H1 (cell line): ENCODE measurements around the gene MIPOL1. TPM values are rescaled to one million over a fixed set of nuclear protein-coding genes. Genes with fewer than 3 reads are reported as not detected.

ENCODE experiments used
- CTCF ChIA-PET: fragments of 300-600 bp; sonication (Branson Sonifier 250); formaldehyde crosslinking; loops from one replicate; lab custom pipeline; 2021; ENCODE audit not compliant: partially characterized antibody; lab: Charles Lee
- POLR2A ChIA-PET: fragments of 300-600 bp; sonication (Branson Sonifier 250); formaldehyde crosslinking; loops from one replicate; lab custom pipeline; 2021; ENCODE audit warnings: inconsistent platforms; ENCODE audit not compliant: partially characterized antibody; lab: Charles Lee
- DNase-seq, 2 experiments: peaks; one replicate each; pipeline versions ENCODE4 v3.0.0 to v3.0.0-alpha.2; 2010 to 2022; ENCODE audit warnings: low spot score in 2 of 2, low read depth in 1 of 2, mixed read lengths in 1 of 2
- FAIRE-seq: peaks from 2 replicates; lab custom pipeline; 2011; peaks lifted over from hg19 to GRCh38; lab: Jason Lieb, UNC
- H2AFZ ChIP-seq: 2 replicates; pipeline ENCODE4 v1.8.1; 2012; ENCODE audit warnings: low read length, inconsistent platforms
- H2AK5ac ChIP-seq: 2 replicates; pipeline ENCODE4 v1.6.1; 2013; ENCODE audit warnings: low read depth, low read length
- H2BK120ac ChIP-seq: replicated peaks from 2 replicates; pipeline ENCODE3; 2013; ENCODE audit warnings: low read depth, low read length, inconsistent platforms
- H2BK12ac ChIP-seq: 2 replicates; pipeline ENCODE4 v1.6.1; 2013; ENCODE audit warnings: low read depth, low read length
- H2BK15ac ChIP-seq: 2 replicates; pipeline ENCODE4 v1.6.1; 2013; ENCODE audit warnings: low read length
- H2BK20ac ChIP-seq: 2 replicates; pipeline ENCODE4 v1.6.1; 2013; ENCODE audit warnings: low read length
- H2BK5ac ChIP-seq: 2 replicates; pipeline ENCODE4 v1.6.1; 2013; ENCODE audit warnings: low read depth, low read length
- H3K14ac ChIP-seq: 2 replicates; pipeline ENCODE4 v1.6.1; 2013; ENCODE audit warnings: inconsistent platforms; ENCODE audit not compliant: insufficient read length
- H3K18ac ChIP-seq: 2 replicates; pipeline ENCODE4 v1.6.1; 2013; ENCODE audit warnings: low read length; ENCODE audit errors: extremely low read depth
- H3K23ac ChIP-seq: 2 replicates; pipeline ENCODE4 v1.6.1; 2013; ENCODE audit warnings: inconsistent platforms; ENCODE audit not compliant: insufficient read length
- H3K23me2 ChIP-seq: 2 replicates; pipeline ENCODE4 v1.6.1; 2013; ENCODE audit warnings: low read depth, low read length
- H3K27ac ChIP-seq: 2 replicates; pipeline ENCODE4 v1.6.1; 2011; ENCODE audit warnings: low read depth, low read length, inconsistent platforms
- H3K27me3 ChIP-seq, 4 experiments: replicated peaks in 1 of 4; 1 replicate in 1 of 4; 2 replicates in 3 of 4; pipeline versions ENCODE4 v1.6.1 to v1.8.1; 2011 to 2013; ENCODE audit warnings: low read length in 3 of 4, mild to moderate bottlenecking in 3 of 4, inconsistent platforms in 2 of 4, mixed read lengths in 2 of 4, moderate library complexity in 1 of 4; ENCODE audit not compliant: control insufficient read depth in 3 of 4, insufficient read depth in 3 of 4; ENCODE audit errors: extremely low read depth in 1 of 4
- H3K36me3 ChIP-seq, 4 experiments: 2 replicates each; pipeline versions ENCODE4 v1.6.1 to v1.8.1; 2011 to 2013; ENCODE audit warnings: mild to moderate bottlenecking in 4 of 4, low read length in 3 of 4, moderate library complexity in 2 of 4, control low read depth in 1 of 4, inconsistent platforms in 1 of 4; ENCODE audit not compliant: insufficient read depth in 4 of 4, control insufficient read depth in 2 of 4
- H3K4ac ChIP-seq: replicated peaks from 2 replicates; pipeline ENCODE3; 2013; ENCODE audit warnings: low read length, low read depth, mixed read lengths, inconsistent platforms; ENCODE audit not compliant: insufficient read length
- H3K4me1 ChIP-seq, 4 experiments: replicated peaks in 1 of 4; 1 replicate in 1 of 4; 2 replicates in 3 of 4; pipeline versions ENCODE4 v1.6.1 to v1.8.1; 2011 to 2013; ENCODE audit warnings: low read length in 3 of 4, inconsistent platforms in 2 of 4, mixed read lengths in 1 of 4; ENCODE audit not compliant: insufficient read depth in 4 of 4, control insufficient read depth in 3 of 4
- H3K4me2 ChIP-seq, 2 experiments: 2 replicates each; pipeline versions ENCODE4 v1.6.1 to v1.8.1; 2011 to 2013; ENCODE audit warnings: low read depth in 2 of 2, low read length in 2 of 2, control low read depth in 1 of 2, inconsistent platforms in 1 of 2, mild to moderate bottlenecking in 1 of 2; ENCODE audit not compliant: insufficient read depth in 1 of 2
- H3K4me3 ChIP-seq, 4 experiments: fragments of 200-600, 300-600 bp in 1 of 4; sonication (generic), shearing (Covaris generic), sonication (Bioruptor Twin) in 1 of 4; 2 replicates each; pipeline versions ENCODE4 v1.5.1 to v1.8.1; 2011 to 2016; ENCODE audit warnings: low read length in 4 of 4, low read depth in 3 of 4, control low read depth in 2 of 4, inconsistent platforms in 2 of 4, mild to moderate bottlenecking in 2 of 4, mixed read lengths in 1 of 4, moderate library complexity in 1 of 4; ENCODE audit not compliant: insufficient read depth in 2 of 4; ENCODE audit errors: extremely low read depth in 1 of 4
- H3K56ac ChIP-seq: replicated peaks from 2 replicates; pipeline ENCODE3; 2013; ENCODE audit warnings: low read depth, mild to moderate bottlenecking, mixed read lengths, low read length, inconsistent platforms; ENCODE audit not compliant: insufficient read length
- H3K79me1 ChIP-seq: 2 replicates; pipeline ENCODE4 v1.6.1; 2013; ENCODE audit warnings: low read depth, low read length, control low read depth
- H3K79me2 ChIP-seq, 2 experiments: 2 replicates each; pipeline versions ENCODE4 v1.6.1 to v1.8.1; 2012 to 2013; ENCODE audit warnings: low read length in 2 of 2, mild to moderate bottlenecking in 2 of 2, inconsistent platforms in 1 of 2; ENCODE audit not compliant: insufficient read depth in 2 of 2, control insufficient read depth in 1 of 2
- H3K9ac ChIP-seq, 4 experiments: replicated peaks in 1 of 4; 1 replicate in 1 of 4; 2 replicates in 3 of 4; pipeline versions ENCODE4 v1.6.1 to v1.8.1; 2011 to 2013; ENCODE audit warnings: low read depth in 3 of 4, low read length in 3 of 4, control low read depth in 2 of 4, mild to moderate bottlenecking in 2 of 4, moderate library complexity in 2 of 4, inconsistent platforms in 1 of 4; ENCODE audit errors: extremely low read depth in 1 of 4
- H3K9me3 ChIP-seq, 2 experiments: 2 replicates each; pipeline versions ENCODE4 v1.6.1 to v1.8.1; 2012 to 2013; ENCODE audit warnings: mild to moderate bottlenecking in 2 of 2, moderate library complexity in 2 of 2, control low read depth in 1 of 2, inconsistent platforms in 1 of 2, low read depth in 1 of 2, low read length in 1 of 2, mixed read lengths in 1 of 2; ENCODE audit not compliant: insufficient read depth in 2 of 2
- H4K20me1 ChIP-seq, 2 experiments: replicated peaks in 1 of 2; 2 replicates each; pipeline versions ENCODE3 to v1.8.1; 2011 to 2013; ENCODE audit warnings: inconsistent platforms in 2 of 2, low read length in 2 of 2, mild to moderate bottlenecking in 1 of 2; ENCODE audit not compliant: insufficient read depth in 2 of 2, control insufficient read depth in 1 of 2
- H4K5ac ChIP-seq: 2 replicates; pipeline ENCODE4 v1.6.1; 2013; ENCODE audit warnings: low read length, low read depth, mixed read lengths, inconsistent platforms; ENCODE audit not compliant: insufficient read length
- H4K8ac ChIP-seq: 2 replicates; pipeline ENCODE4 v1.8.0; 2013; ENCODE audit warnings: mild to moderate bottlenecking, moderate library complexity, low read length, inconsistent platforms; ENCODE audit not compliant: insufficient read depth; ENCODE audit errors: extremely low read depth
- H4K91ac ChIP-seq: replicated peaks from 2 replicates; pipeline ENCODE3; 2013; ENCODE audit warnings: low read length, mixed read lengths, inconsistent platforms; ENCODE audit not compliant: insufficient read length
- ATF2 ChIP-seq: IDR thresholded peaks from 2 replicates; pipeline ENCODE4 v1.6.1; 2012; ENCODE audit warnings: low read length, inconsistent platforms
- BACH1 ChIP-seq: IDR thresholded peaks from 2 replicates; pipeline ENCODE4 v1.6.1; 2012; ENCODE audit warnings: low read length, improper control_type of control experiment
- EZH2 ChIP-seq: fragments of 200-600 bp; sonication (generic); IDR thresholded peaks from 2 replicates; pipeline ENCODE4 v1.7.1; 2012; ENCODE audit warnings: low read depth, mild to moderate bottlenecking, moderate library complexity, low read length, inconsistent platforms; ENCODE audit not compliant: severe bottlenecking
- JUND ChIP-seq: IDR thresholded peaks from 2 replicates; pipeline ENCODE4 v1.6.1; 2011; ENCODE audit warnings: mild to moderate bottlenecking, improper control_type of control experiment, low read length
- NANOG ChIP-seq: IDR thresholded peaks from 2 replicates; pipeline ENCODE4 v1.6.1; 2011; ENCODE audit warnings: low read length, low read depth, mild to moderate bottlenecking, inconsistent platforms; ENCODE audit not compliant: insufficient read depth, poor library complexity, severe bottlenecking
- RAD21 ChIP-seq, 2 experiments: IDR thresholded peaks in 1 of 2; conservative IDR thresholded peaks in 1 of 2; 2 replicates each; pipeline ENCODE4 v1.6.1; 2011; ENCODE audit warnings: low read depth in 2 of 2, low read length in 2 of 2, improper control_type of control experiment in 1 of 2, inconsistent platforms in 1 of 2, mild to moderate bottlenecking in 1 of 2, moderate library complexity in 1 of 2
- SAP30 ChIP-seq: fragments of 300-600 bp; sonication (generic); IDR thresholded peaks from 2 replicates; pipeline ENCODE4 v1.7.1; 2012; ENCODE audit warnings: low read length, moderate library complexity, mild to moderate bottlenecking, inconsistent platforms; ENCODE audit not compliant: insufficient read depth, insufficient replicate concordance
- SIX5 ChIP-seq: IDR thresholded peaks from 2 replicates; pipeline ENCODE4 v1.6.1; 2011; ENCODE audit warnings: mild to moderate bottlenecking, low read depth, low read length
- WGBS, 2 experiments: shearing (Covaris generic) in 1 of 2; methylation state at CpG; one replicate each; pipeline versions ENCODE4 v1.1.6 to v1.1.7; 2013 to 2015; ENCODE audit warnings: low lambda C conversion rate in 2 of 2, mixed read lengths in 2 of 2, inconsistent platforms in 1 of 2, low coverage in 1 of 2, missing lambda C conversion rate in 1 of 2; ENCODE audit not compliant: insufficient replicate concordance in 2 of 2, insufficient coverage in 1 of 2, insufficient read length in 1 of 2; ENCODE audit errors: extremely low coverage in 1 of 2, missing lambda C conversion rate in 1 of 2; 5-methylcytosine and 5-hydroxymethylcytosine counted together
- polyA plus RNA-seq, 7 experiments: library from polyadenylated mRNA; depleted of rRNA in 3 of 7; stranded (reverse) in 5 of 7; unstranded in 2 of 7; fragments of >200 nt in 5 of 7; fragments of 200-250 nt in 2 of 7; gene quantifications; 1 replicate in 5 of 7; 2 replicates in 1 of 7; 4 replicates in 1 of 7; pipeline versions ENCODE4 v1.2.1 to v1.2.3, GENCODE V29; 2011 to 2013; ENCODE audit warnings: missing spikeins in 2 of 7, mixed read lengths in 2 of 7
- total RNA-seq: library from RNA; stranded (reverse); fragmentation: NEBNext Ultra II Directional; extraction: Animal tissue kit (Norgen Biotek cat#: 25700); gene quantifications from 2 replicates; pipeline ENCODE4 v1.2.1, GENCODE V29; 2021

MIPOL1 gene
- total and polyA plus RNA-seq, 2 of the 8 experiments (the other 6 are each of a cell fraction or from before 2014, with no cell fraction given), result 2.8 to 23.9 TPM

GRCh38 chr14:37413050-37413449 lies 215.3 kb downstream of the MIPOL1 start:
- no peak overlapping the region for H3K23ac ChIP-seq
- no peaks in the 10 kb centered on the region for H4K20me1 ChIP-seq
- H2AFZ ChIP-seq, result no peak overlapping the region
- H4K91ac ChIP-seq, result no peak overlapping the region
- no peaks in the 10 kb centered on the region for H3K27me3 ChIP-seq
- H2BK120ac ChIP-seq, result no peak overlapping the region
- no peak overlapping the region for H3K9ac ChIP-seq
- 86% methylated on average over 1 of the region's 1 CpG; no CpG with 5 or more reads in 1 of the 2 experiments for WGBS, 2 experiments
- no peak overlapping the region for H3K4me3 ChIP-seq
- H2BK12ac ChIP-seq, result no peak overlapping the region
- no peaks in the 10 kb centered on the region for H3K9me3 ChIP-seq
- no peaks in the 10 kb centered on the region for H3K79me1 ChIP-seq
- TF ChIP-seq SAP30, result no peak
- no peak for TF ChIP-seq NANOG
- no peak for TF ChIP-seq ATF2
- TF ChIP-seq BACH1, result no peak
- no peak for TF ChIP-seq EZH2
- no peak for TF ChIP-seq RAD21 (IDR thresholded peaks at IDR 0.05 in 1 of 2, conservative IDR thresholded peaks at IDR 0.05 in 1 of 2; ENCODE audit: low read depth in 2 of 2, low read length in 2 of 2)
- no peak for TF ChIP-seq SIX5
- TF ChIP-seq JUND, result no peak
- H3K4ac ChIP-seq, result no peak overlapping the region
- no peaks in the 10 kb centered on the region for H3K4me1 ChIP-seq
- H3K4me2 ChIP-seq, result no peak overlapping the region
- POLR2A ChIA-PET, result no interaction called here
- H3K14ac ChIP-seq, result no peak overlapping the region
- no peak overlapping the region for H3K56ac ChIP-seq
- no peak overlapping the region for H3K18ac ChIP-seq
- H2BK20ac ChIP-seq, result no peak overlapping the region
- DNase-seq (no peak), FAIRE-seq (no peak)
- no peak overlapping the region for H4K5ac ChIP-seq
- H3K27ac ChIP-seq, result no peak overlapping the region
- H3K23me2 ChIP-seq, result no peaks in the 10 kb centered on the region
- no peak overlapping the region for H2BK5ac ChIP-seq
- no peak overlapping the region for H2BK15ac ChIP-seq
- CTCF ChIA-PET, result interaction anchor here (0.9 kb wide), 1 partner anchor 124 kb away, joined by 3 read pairs; no protein-coding TSS in a partner anchor
- no peaks in the 10 kb centered on the region; a peak in 1 of 8 replicates for H3K36me3 ChIP-seq
- H3K79me2 ChIP-seq, result no peaks in the 10 kb centered on the region
- H2AK5ac ChIP-seq, result no peak overlapping the region
- no peak overlapping the region for H4K8ac ChIP-seq
